Breast epithelium (tissue), 4 donors: ENCODE data around the gene RCE1. TPM values are rescaled to one million over a fixed set of nuclear protein-coding genes. Genes with fewer than 3 reads are reported as not detected.

Experiments used
- DNase-seq, 2 donors: peaks; one replicate each; pipeline ENCODE4 v3.0.0-alpha.2; 2019; ENCODE audit warnings: low spot score in 2 of 2
- H3K27ac ChIP-seq, 2 donors: fragments of 200-600 bp; sonication (generic) in 1 of 2; one replicate each; pipeline ENCODE4 v1.5.1; 2016 to 2019; ENCODE audit warnings: mild to moderate bottlenecking in 1 of 2
- H3K27me3 ChIP-seq, 2 donors: fragments of 200-600 bp; sonication (generic) in 1 of 2; one replicate each; pipeline versions ENCODE4 v1.5.1 to v1.6.0; 2017 to 2019; ENCODE audit warnings: control low read depth in 1 of 2, mild to moderate bottlenecking in 1 of 2
- H3K36me3 ChIP-seq: fragments of 200-600 bp; one replicate; pipeline ENCODE4 v1.5.1; 2019
- H3K4me1 ChIP-seq, 2 donors: fragments of 200-600 bp; sonication (generic); one replicate each; pipeline ENCODE4 v1.5.1; 2016 to 2019; ENCODE audit warnings: control low read depth in 1 of 2
- H3K4me3 ChIP-seq, 3 donors: fragments of 200-600 bp; sonication (generic); 1 replicate in 2 of 3; 2 replicates in 1 of 3; pipeline ENCODE4 v1.5.1; 2016 to 2019; ENCODE audit warnings: mild to moderate bottlenecking in 3 of 3, moderate library complexity in 2 of 3
- H3K9me3 ChIP-seq, 2 donors: fragments of 200-600 bp; sonication (generic) in 1 of 2; one replicate each; pipeline ENCODE4 v1.5.1; 2016 to 2019; ENCODE audit warnings: control low read depth in 1 of 2
- POLR2A ChIP-seq: fragments of 450-650 bp; IDR thresholded peaks from one replicate; pipeline ENCODE4 v1.6.1; 2016; ENCODE audit warnings: antibody characterized with exemption, mild to moderate bottlenecking, moderate library complexity
- POLR2AphosphoS5 ChIP-seq, 3 donors: sonication (generic); formaldehyde crosslinking; IDR thresholded peaks; one replicate each; pipeline ENCODE4 v1.6.1; 2017; ENCODE audit warnings: antibody characterized with exemption in 3 of 3
- intact Hi-C: fragments of 100-400 bp; cut with DNase I; formaldehyde crosslinking; loops from one replicate; pipeline ENCODE4 v1.15.1; 2023; ENCODE audit warnings: low total_unique reads
- total RNA-seq, 3 donors: library from RNA; depleted of rRNA; stranded (reverse); fragments of >200 nt; gene quantifications; one replicate each; pipeline ENCODE4 v1.1.0, GENCODE V29; 2016
- TF ChIP-seq, protein P1 (sequence below), 3 donors: fragments of 450-650 bp; IDR thresholded peaks; one replicate each; pipeline ENCODE4 v1.5.1; 2016 to 2017; ENCODE audit warnings: antibody characterized with exemption in 3 of 3, mild to moderate bottlenecking in 3 of 3, moderate library complexity in 3 of 3

The RCE1 gene
- total RNA-seq, 3 donors from 2014 or later, result 10.7 to 23.9 (median 21.5) TPM

DNA sequence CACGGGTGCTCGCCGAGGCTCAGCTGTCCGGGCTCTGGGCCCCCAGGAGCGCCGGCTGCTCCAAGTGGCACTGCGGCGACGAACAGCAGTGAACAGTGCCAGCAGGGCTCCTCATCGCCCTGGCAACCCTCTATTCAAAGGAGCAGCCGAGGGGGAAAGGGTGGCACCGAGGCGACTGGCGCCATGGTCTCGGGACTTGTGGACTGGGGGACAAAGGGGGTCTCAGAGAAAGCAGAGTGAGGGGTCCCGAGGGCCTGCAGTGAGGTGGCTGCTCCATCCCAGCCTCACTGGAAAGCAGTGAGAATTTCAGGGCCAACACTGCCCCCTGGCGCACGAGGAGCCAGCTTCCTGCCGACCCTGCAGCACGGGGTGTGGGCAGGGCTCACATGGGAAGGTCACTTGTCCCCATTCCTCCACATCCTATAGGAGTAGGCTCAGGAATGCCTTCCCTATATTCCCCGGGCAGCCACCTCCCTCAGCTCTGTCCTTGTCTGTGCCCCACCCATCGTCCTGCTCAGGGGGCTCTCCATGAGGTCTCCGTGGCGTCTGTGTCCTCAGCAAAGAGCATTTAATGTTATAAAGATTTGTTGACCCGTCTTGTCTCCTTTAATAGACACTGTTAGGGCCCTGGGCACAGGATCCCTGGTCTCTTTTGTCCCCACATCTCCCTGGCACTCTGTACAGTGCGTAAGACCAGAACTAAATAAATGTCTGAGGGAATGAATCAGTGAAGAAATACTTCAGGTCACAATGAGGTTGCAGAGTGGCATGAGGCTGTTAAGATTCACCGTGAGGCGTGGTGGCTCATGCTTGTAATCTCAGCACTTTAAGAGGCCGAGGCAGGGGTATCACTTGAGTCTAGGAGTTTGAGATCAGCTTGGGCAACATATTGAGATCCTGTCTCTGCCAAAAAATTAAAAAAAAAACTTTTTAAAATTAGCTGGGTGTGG is 40.0 kb downstream of the RCE1 start:
- intact Hi-C loops, result no loop called here
- Histone ChIP-seq H3K27me3 (no peaks in the 10 kb centered on the region), H3K9me3 (no peaks in the 10 kb centered on the region), H3K27ac (peak overlapping the region; percentile 60 to 72), H3K4me3 (peak overlapping the region in 2 of 3 donors; percentile 30 to 38), H3K36me3 (no peaks in the 10 kb centered on the region), H3K4me1 (peaks cover 7 to 35% of the 10 kb centered on the region in 2 donors)
- peak; percentile 48 to 67 for DNase-seq
- TF ChIP-seq, protein P1, sequence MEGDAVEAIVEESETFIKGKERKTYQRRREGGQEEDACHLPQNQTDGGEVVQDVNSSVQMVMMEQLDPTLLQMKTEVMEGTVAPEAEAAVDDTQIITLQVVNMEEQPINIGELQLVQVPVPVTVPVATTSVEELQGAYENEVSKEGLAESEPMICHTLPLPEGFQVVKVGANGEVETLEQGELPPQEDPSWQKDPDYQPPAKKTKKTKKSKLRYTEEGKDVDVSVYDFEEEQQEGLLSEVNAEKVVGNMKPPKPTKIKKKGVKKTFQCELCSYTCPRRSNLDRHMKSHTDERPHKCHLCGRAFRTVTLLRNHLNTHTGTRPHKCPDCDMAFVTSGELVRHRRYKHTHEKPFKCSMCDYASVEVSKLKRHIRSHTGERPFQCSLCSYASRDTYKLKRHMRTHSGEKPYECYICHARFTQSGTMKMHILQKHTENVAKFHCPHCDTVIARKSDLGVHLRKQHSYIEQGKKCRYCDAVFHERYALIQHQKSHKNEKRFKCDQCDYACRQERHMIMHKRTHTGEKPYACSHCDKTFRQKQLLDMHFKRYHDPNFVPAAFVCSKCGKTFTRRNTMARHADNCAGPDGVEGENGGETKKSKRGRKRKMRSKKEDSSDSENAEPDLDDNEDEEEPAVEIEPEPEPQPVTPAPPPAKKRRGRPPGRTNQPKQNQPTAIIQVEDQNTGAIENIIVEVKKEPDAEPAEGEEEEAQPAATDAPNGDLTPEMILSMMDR (IDR thresholded peaks at IDR 0.05), result peak; percentile 46 to 70 (median 47)
- TF ChIP-seq POLR2A, result no peak

- Histone ChIP-seq H3K36me3 (no peaks in the 10 kb centered on the region), H3K4me1 (peaks cover 6 to 31% of the 10 kb centered on the region in 2 donors), H3K9me3 (no peaks in the 10 kb centered on the region), H3K4me3 (no peak overlapping the region), H3K27me3 (no peaks in the 10 kb centered on the region), H3K27ac (no peak overlapping the region)
- no peak for DNase-seq
- TF ChIP-seq POLR2AphosphoS5 (IDR thresholded peaks at IDR 0.05), result no peak
- intact Hi-C loops, result no loop called here
These were observed 41.2 kb downstream of the RCE1 start for GRCh38 chr11:66884443-66884842.

DNA sequence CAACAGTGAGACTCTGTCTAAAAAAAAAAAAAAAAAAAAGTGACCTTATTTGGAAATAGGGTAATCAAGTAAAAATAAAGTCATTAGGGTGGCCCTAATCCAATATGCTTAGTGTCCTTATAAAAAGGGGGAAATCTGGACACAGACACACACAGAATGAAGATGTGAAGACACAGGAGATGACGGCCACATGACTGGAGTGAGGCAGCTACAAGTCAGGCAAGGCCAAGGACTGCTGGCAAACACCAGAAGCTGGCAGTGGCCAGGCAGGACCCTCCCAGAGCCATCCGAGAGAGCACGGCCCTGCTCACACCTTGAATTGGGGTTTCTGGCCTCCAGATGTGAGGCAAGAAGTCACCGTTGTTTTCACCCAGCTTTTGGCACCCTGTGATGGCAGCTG is 42.2 kb downstream of the RCE1 start:
- Histone ChIP-seq H3K4me1 (peaks cover 5 to 21% of the 10 kb centered on the region in 2 donors), H3K36me3 (no peaks in the 10 kb centered on the region)
- intact Hi-C loops, result no loop called here

GRCh38 chr11:66885950-66886440 is 42.8 kb downstream of the RCE1 start:
- H3K4me3 ChIP-seq, result no peak overlapping the region
- peaks cover under 1 to 17% of the 10 kb centered on the region in 2 donors for H3K4me1 ChIP-seq
- no peak for DNase-seq
- intact Hi-C loops, result no loop called here
- H3K27ac ChIP-seq, result peak overlapping the region in 1 of 2 donors; percentile 48
- TF ChIP-seq, protein P1 (IDR thresholded peaks at IDR 0.05), result no peak
- TF ChIP-seq POLR2A (no peak), POLR2AphosphoS5 (IDR thresholded peaks at IDR 0.05) (no peak)
- H3K36me3 ChIP-seq, result no peaks in the 10 kb centered on the region
- no peaks in the 10 kb centered on the region for H3K9me3 ChIP-seq
- no peaks in the 10 kb centered on the region for H3K27me3 ChIP-seq

More for the DNA sequence above, 42.2 kb downstream of the RCE1 start:
- TF ChIP-seq, protein P1 (IDR thresholded peaks at IDR 0.05), result no peak
- TF ChIP-seq POLR2A (no peak), POLR2AphosphoS5 (IDR thresholded peaks at IDR 0.05) (no peak)
- no peaks in the 10 kb centered on the region for H3K9me3 ChIP-seq
- H3K27me3 ChIP-seq, result no peaks in the 10 kb centered on the region
- H3K4me3 ChIP-seq, result no peak overlapping the region
- no peak for DNase-seq
- H3K27ac ChIP-seq, result peak overlapping the region in 1 of 2 donors; percentile 12

GRCh38 chr11:66886671-66887221 is 43.5 kb downstream of the RCE1 start:
- Histone ChIP-seq H3K4me3 (no peak overlapping the region), H3K27ac (peak overlapping the region in 1 of 2 donors; percentile 48), H3K36me3 (no peaks in the 10 kb centered on the region), H3K4me1 (peaks cover 0 to 10% of the 10 kb centered on the region in 2 donors), H3K27me3 (no peaks in the 10 kb centered on the region), H3K9me3 (no peaks in the 10 kb centered on the region)
- intact Hi-C loops, result no loop called here
- TF ChIP-seq, protein P1 (IDR thresholded peaks at IDR 0.05), result no peak
- TF ChIP-seq POLR2AphosphoS5 (IDR thresholded peaks at IDR 0.05) (no peak), POLR2A (no peak)
- DNase-seq, result no peak
